ENCODE results near the gene SEL1L2. TPM values are rescaled to one million over a fixed set of nuclear protein-coding genes. Genes with fewer than 3 reads are reported as not detected.

The SEL1L2 gene
- total RNA-seq, 2 donors from 2014 or later: not detected

- H3K27me3 ChIP-seq (replicated peaks; ENCODE audit: insufficient read depth): no peaks in the 10 kb centered on the region
- H3K4me3 ChIP-seq: no peak overlapping the region
- no peaks in the 10 kb centered on the region for H3K9me3 ChIP-seq
- H3K27ac ChIP-seq: peak overlapping the region in 1 of 2 donors; percentile 13
- no peaks in the 10 kb centered on the region for H3K36me3 ChIP-seq
- no peak for TF ChIP-seq CTCF (IDR thresholded peaks at IDR 0.05)
- ATAC-seq (ENCODE audit: insufficient number of reproducible peaks, low FRiP score, low read depth) (no peak), DNase-seq (ENCODE audit: low spot score) (no peak)
- H3K4me1 ChIP-seq (ENCODE audit: control insufficient read depth in 1 of 2, low read depth in 2 of 2): peaks cover 0 to 5% of the 10 kb centered on the region in 2 donors
Observed at GRCh38 chr20:13857961-13858360, 132.5 kb downstream of the SEL1L2 start.

GRCh38 chr20:13857304-13857703, 133.1 kb downstream of the SEL1L2 start:
- H3K4me1 ChIP-seq (ENCODE audit: control insufficient read depth in 1 of 2, low read depth in 2 of 2): peaks cover 4 to 8% of the 10 kb centered on the region in 2 donors
- TF ChIP-seq CTCF (IDR thresholded peaks at IDR 0.05): no peak
- ATAC-seq (ENCODE audit: insufficient number of reproducible peaks, low FRiP score, low read depth): no peak

GRCh38 chr20:13856354-13856753, 134.1 kb downstream of the SEL1L2 start:
- Histone ChIP-seq H3K4me3 (no peak overlapping the region), H3K4me1 (ENCODE audit: control insufficient read depth in 1 of 2, low read depth in 2 of 2) (peaks cover 13 to 16% of the 10 kb centered on the region in 2 donors), H3K9me3 (no peaks in the 10 kb centered on the region), H3K27ac (no peak overlapping the region), H3K36me3 (no peaks in the 10 kb centered on the region), H3K27me3 (replicated peaks; ENCODE audit: insufficient read depth) (no peaks in the 10 kb centered on the region)
- no peak for TF ChIP-seq CTCF (IDR thresholded peaks at IDR 0.05)
- no peak for DNase-seq (ENCODE audit: low spot score)
- no peak for ATAC-seq (ENCODE audit: insufficient number of reproducible peaks, low FRiP score, low read depth)

More at GRCh38 chr20:13857304-13857703, 133.1 kb downstream of the SEL1L2 start:
- Histone ChIP-seq H3K36me3 (no peaks in the 10 kb centered on the region), H3K27ac (no peak overlapping the region), H3K4me3 (no peak overlapping the region), H3K27me3 (replicated peaks; ENCODE audit: insufficient read depth) (no peaks in the 10 kb centered on the region), H3K9me3 (no peaks in the 10 kb centered on the region)
- no peak for DNase-seq (ENCODE audit: low spot score)

DNA sequence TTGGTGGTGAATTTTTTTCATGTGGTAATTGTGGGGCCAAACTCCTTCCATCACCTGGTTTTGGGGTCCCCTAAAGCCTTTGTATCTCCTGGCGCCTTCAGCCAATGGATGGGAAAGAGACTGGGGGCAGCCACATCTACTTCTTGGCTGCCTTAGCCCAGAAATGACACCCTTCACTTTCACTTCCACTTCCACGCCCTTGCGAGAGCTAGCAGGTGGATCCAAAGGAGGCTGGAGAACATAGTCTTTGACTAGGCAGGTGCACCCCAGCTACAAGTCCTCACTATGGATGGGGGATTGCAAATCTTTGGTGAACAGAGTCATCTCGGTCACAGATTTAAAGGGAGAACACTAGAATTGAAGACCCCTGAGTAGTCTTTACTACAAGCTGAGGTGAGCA, 134.8 kb downstream of the SEL1L2 start:
- H3K4me1 ChIP-seq (ENCODE audit: control insufficient read depth in 1 of 2, low read depth in 2 of 2): peaks cover 16% of the 10 kb centered on the region in 2 donors
- no peak for ATAC-seq (ENCODE audit: insufficient number of reproducible peaks, low FRiP score, low read depth)

GRCh38 chr20:13852306-13852705, 138.1 kb downstream of the SEL1L2 start:
- no peaks in the 10 kb centered on the region for H3K27me3 ChIP-seq (replicated peaks; ENCODE audit: insufficient read depth)
- ATAC-seq (ENCODE audit: insufficient number of reproducible peaks, low FRiP score, low read depth): no peak
- no peaks in the 10 kb centered on the region for H3K9me3 ChIP-seq
- no peaks in the 10 kb centered on the region for H3K36me3 ChIP-seq
- peak overlapping the region in 1 of 2 donors; percentile 30 for H3K27ac ChIP-seq
- DNase-seq (ENCODE audit: low spot score): no peak
- H3K4me3 ChIP-seq: no peak overlapping the region
- TF ChIP-seq CTCF (IDR thresholded peaks at IDR 0.05): no peak
- peaks cover 11 to 16% of the 10 kb centered on the region in 2 donors for H3K4me1 ChIP-seq (ENCODE audit: control insufficient read depth in 1 of 2, low read depth in 2 of 2)

More for the DNA sequence above, 134.8 kb downstream of the SEL1L2 start:
- no peak overlapping the region for H3K27ac ChIP-seq
- no peaks in the 10 kb centered on the region for H3K9me3 ChIP-seq
- H3K27me3 ChIP-seq (replicated peaks; ENCODE audit: insufficient read depth): no peaks in the 10 kb centered on the region
- no peak for TF ChIP-seq CTCF (IDR thresholded peaks at IDR 0.05)
- H3K36me3 ChIP-seq: no peaks in the 10 kb centered on the region
- no peak for DNase-seq (ENCODE audit: low spot score)
- H3K4me3 ChIP-seq: no peak overlapping the region

Data from thoracic aorta (tissue), 2 donors.